HG03045 (cell line): ENCODE measurements around the gene MARK3.

Experiments
- ATAC-seq: cut with Tn5 transposase; IDR thresholded peaks from one replicate; pipeline ENCODE4 v1.9.1; 2021; ENCODE audit warnings: mild to moderate bottlenecking, moderate library complexity; ENCODE audit not compliant: unreplicated experiment

The MARK3 gene

DNA sequence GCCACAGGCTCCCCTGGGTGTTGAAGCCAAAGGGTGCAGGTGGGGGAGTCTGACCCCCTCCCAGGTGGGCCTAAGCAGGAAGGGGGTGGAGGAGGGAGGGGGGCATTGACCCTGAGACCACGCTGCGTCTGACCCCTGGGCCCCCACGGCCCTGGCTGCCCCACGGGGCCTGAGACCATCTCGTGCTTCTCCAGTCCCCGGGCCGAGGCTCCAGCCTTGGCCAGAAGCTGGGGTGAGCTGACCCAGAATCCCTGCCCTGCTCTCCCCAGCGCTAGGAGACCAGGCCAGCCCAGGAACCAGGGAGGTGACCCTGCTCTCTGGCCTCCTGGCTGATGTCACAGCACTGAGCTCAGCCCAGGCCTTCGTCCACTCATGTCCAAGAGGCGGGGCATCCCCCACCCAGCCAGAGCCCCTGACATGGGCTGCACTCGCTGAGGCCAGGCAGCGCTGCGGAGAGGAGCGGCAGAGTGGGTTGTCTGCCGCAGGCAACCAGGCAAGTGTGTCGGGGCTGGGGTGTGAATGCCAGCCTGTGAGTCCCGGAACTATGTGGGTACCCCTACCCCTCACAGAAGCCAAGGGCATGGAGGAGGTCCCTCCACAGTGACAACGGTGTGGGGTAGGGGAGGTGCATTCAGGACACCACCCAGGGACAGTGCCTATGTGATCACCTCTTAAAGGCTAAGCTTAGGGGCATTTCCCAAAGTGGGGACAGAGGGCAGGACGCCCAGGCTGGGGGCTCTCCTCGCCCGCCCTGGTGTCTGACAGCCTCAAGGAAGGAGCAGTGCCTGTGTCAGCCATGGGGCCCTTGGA lies 150.1 kb downstream of the MARK3 start:
- no peak for ATAC-seq

GRCh38 chr14:103535891-103536565 lies 150.8 kb downstream of the MARK3 start:
- no peak for ATAC-seq

GRCh38 chr14:103536693-103537092 lies 151.5 kb downstream of the MARK3 start:
- ATAC-seq, result no peak

GRCh38 chr14:103537175-103537990 lies 152.2 kb downstream of the MARK3 start:
- ATAC-seq, result no peak

DNA sequence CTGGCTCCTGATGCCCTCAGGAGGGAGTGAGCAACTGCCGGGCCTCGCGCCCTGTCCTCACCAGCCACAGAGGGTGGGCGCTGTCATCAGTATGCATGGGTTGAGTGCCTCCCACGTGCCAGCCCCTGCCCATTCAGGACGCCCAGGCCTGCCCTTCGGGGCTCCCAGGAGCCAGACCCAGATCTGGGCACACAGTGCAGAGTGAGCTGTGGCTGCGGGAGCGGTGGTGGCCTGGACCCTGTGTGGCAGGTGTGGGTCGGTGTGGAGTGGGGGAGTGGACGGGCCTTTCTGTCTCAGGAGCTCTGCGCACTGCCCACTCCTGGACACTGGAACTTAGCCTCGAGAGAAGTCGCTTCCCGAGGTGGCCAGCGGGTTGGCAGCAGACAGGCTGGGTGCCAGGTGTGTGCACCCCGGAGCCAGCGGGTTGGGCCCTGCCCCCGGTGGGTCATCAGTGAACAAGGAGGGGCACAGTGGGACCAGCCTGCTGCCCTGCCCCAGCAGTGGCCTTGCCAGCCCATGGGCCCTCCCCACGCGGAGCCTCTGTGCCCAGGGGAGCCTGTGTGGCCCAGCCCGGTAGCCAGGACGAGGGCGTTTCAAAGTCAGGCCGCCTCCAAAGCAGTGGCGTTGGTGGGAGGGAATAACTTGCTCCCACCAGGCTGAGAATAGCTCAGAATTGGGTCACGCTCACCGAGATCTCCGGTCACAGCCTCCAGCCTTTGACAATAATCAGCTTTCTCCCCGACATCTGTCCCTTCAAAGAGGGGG lies 153.3 kb downstream of the MARK3 start:
- ATAC-seq, result no peak

- no peak for ATAC-seq
These were observed 154.0 kb downstream of the MARK3 start for GRCh38 chr14:103539056-103539825.

GRCh38 chr14:103540821-103541708 lies 155.8 kb downstream of the MARK3 start:
- ATAC-seq, result no peak

DNA sequence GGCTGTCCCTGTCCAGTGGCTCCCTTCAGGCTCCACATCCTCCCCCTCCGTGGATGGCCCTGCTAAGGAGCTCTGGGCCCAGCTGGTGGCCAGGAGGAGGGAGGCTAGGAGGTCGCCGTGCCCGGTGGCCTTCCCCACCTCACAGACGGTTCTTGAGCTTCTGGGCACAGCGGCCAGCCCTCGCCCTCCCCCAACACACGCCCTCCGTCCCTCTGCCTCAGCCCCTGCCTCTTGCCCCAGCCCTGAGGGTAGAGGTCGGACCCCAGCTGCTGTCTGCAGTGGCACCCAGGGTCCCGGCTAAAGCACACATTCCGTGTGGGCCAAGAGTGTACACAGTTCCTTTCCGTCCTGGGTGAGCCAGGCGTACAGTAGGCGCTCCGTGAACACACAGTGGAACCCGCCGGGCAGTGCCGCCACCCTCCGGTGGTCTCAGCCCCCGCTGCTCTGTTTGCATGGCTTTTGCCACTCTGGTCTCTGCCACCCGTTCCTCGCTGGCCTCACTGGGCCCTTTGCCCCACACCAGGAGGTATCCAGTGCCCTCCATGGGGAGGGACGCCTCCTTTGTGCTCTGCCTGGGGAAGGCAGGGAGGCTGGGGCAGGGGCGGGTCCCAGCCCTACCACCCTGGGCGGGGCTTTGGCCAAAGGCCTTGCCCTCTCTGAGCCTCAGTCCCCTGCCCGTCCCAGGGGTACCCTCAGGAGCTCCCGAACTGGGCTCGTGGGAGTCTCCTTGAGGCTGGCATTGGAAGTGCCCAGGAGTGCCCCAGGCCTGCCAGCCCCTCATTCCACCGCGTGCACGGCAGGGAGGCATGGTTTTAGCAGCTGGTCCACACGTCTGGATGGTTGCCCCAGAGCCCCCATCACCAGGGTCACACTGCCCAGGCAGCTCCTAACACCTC lies 156.7 kb downstream of the MARK3 start:
- ATAC-seq, result no peak

GRCh38 chr14:103542605-103543088 lies 157.4 kb downstream of the MARK3 start:
- no peak for ATAC-seq

DNA sequence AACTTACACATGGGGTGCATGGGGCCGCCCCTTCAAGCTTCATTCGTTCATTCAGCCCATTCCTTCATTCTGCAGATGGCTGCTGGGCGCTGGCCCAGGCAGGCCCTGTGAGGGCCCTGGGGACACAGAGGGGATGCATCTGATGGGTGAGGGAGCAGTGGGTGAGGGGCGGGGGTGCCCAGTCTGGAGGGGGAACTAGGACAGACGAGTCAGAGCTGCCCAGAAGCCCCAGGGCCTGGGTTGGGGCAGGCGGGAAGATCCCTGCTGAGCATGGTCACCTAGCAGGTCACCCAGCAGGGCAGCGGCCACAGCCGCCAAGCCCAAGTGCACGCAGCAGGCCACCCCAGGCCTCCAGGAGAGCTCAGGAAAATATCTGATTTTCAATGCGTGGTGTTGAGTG lies 157.9 kb downstream of the MARK3 start:
- ATAC-seq, result no peak

GRCh38 chr14:103543721-103544387 lies 158.6 kb downstream of the MARK3 start:
- no peak for ATAC-seq

DNA sequence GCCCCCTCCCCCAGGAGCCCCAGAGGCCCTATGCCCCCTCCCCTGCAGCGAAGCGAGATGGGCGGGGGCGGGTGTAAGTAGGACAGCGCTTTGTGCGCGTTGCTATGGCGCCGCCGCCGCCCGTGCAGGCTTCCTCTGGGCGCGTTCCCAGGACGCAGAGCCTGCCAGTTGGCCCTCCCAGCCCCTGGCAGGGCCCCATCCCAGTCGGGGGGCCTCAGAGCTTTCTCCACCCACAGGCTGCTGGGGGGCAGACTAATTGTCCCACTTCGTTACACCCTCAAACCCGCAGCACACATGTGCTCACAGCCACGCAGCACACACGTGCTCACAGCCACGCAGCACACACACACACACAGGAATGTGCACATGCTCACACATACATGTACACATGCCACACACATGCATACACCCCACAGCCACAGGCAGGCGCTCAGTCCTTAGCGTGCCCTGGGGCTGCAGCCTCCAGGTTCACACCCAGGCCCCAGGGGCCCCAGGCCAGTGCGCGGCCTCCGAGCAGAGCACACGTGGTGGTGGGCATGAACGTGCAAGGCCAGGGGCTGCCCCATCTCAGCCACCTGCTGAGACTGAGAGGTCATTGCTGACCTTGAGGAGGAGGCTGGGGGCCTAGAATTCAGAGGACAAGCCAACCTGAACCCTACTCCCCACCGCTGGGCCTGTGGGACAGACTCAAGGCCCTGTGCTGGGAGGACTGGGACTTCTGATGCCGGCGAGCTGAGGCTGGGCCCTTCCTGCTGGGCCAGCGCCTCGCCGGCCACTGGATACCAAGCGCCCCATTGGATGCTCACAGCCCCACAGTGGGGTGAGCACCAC lies 159.4 kb downstream of the MARK3 start:
- no peak for ATAC-seq

DNA sequence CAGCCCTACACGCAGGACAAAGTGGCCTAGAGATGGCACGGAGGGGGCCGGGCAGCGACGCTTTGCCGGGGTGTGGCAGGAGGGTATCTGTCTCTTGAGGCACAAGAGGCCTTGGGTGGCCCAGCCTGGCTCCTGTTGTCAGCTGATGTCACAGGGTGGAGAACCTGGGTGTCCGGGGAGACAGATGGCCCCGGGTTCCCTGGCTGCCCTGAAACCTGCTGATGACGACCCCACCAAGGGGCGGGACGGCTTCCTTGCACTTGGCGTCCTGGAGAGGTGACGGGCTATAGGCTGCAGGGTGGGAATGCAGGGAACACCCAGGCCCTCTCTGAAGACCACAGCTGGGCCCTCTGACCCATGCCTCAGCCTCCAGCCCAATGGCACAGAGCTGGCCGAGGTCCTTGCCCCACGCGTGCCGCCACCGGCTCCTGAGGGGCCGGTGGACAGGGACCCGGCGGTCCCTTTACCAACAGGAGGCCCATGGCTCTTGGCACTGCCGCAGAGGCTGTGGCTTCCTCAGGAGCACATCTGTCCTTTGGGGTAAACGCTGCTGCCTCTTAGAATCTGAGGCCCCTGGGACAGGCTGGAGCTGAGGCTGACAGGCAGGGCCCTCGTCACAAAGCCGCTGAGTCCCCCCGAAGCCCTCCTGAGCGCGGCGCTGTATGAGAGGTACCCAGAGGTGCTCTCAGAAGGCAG lies 160.2 kb downstream of the MARK3 start:
- no peak for ATAC-seq

DNA sequence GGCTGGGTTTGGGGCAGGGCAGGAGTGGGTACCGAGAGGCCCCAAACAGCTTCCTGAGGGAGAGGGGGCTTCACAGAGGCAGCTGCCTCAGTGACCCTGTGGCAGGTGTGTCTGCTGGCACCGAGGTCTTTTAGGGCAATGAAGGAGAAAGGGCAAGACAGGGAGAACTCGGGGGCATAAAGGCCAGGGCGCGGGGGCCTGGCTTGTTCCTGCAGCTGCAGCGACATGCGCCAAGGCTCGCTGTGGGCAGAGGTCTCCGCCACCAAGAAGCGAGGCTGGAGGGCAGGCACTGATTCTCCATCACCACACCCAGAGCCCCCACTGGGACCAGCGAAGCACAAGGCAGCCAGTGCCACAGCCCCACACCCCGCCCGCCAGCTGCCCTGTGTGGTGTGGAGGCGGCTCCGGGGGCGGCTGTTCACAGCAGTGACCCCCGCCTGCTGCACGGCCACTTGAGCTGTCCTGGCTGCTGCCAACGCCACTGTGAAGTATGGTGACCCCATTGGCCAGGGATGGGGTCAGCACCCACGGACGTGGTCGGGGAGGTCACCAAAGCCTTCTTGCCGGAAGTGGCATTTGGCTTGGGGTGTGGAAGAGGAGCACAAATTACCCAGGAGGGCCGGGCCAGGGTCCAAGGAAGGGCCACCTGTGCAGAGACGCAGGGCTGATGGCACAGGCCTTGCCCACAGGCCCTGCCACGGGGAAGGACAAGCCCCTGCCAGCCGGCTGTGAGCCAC lies 160.9 kb downstream of the MARK3 start:
- no peak for ATAC-seq
